A673 (cell line): ENCODE results near the gene UNC45A. TPM values are rescaled to one million over a fixed set of nuclear protein-coding genes. Genes with fewer than 3 reads are reported as not detected.

Experiments used
- BruUV-seq: library from RNA; stranded (reverse); fragments of 400-500 nt; replicated peaks from 2 replicates; lab custom pipeline; 2021; lab: Mats Ljungman, UMichigan
- CTCF ChIA-PET: fragments of 300-600 bp; sonication (Branson Sonifier 250); formaldehyde crosslinking; loops from one replicate; lab custom pipeline; 2022; ENCODE audit warnings: antibody characterized with exemption; lab: Charles Lee
- POLR2A ChIA-PET: fragments of 300-600 bp; sonication (Branson Sonifier 250); formaldehyde crosslinking; loops from one replicate; lab custom pipeline; 2022; ENCODE audit warnings: antibody characterized with exemption; ENCODE audit not compliant: low non-redundant PET; lab: Charles Lee
- DNase-seq: peaks from one replicate; pipeline ENCODE4 v3.0.0-alpha.2; 2015; ENCODE audit warnings: low spot score
- H3K27ac ChIP-seq: fragments of 200-600 bp; sonication (generic); 2 replicates; pipeline ENCODE4 v1.5.1; 2016; ENCODE audit warnings: mixed run types, low read depth, mild to moderate bottlenecking, mixed read lengths, antibody characterized with exemption, low read length; ENCODE audit not compliant: poor library complexity, severe bottlenecking
- H3K27me3 ChIP-seq: fragments of 200-600 bp; sonication (generic); replicated peaks from 2 replicates; pipeline ENCODE4 v1.6.1; 2017; ENCODE audit warnings: mixed run types, low read depth, mild to moderate bottlenecking, mixed read lengths, antibody characterized with exemption, low read length; ENCODE audit not compliant: insufficient read depth, poor library complexity
- H3K36me3 ChIP-seq: fragments of 200-600 bp; sonication (generic); 2 replicates; pipeline ENCODE4 v1.6.1; 2016; ENCODE audit warnings: mixed run types, mild to moderate bottlenecking, mixed read lengths, antibody characterized with exemption, low read length; ENCODE audit not compliant: insufficient read depth, poor library complexity, severe bottlenecking
- H3K4me1 ChIP-seq: fragments of 200-600 bp; sonication (generic); 2 replicates; pipeline ENCODE4 v1.6.1; 2017; ENCODE audit warnings: mixed run types, mild to moderate bottlenecking, mixed read lengths, antibody characterized with exemption, low read length; ENCODE audit not compliant: insufficient read depth, poor library complexity, severe bottlenecking
- H3K4me3 ChIP-seq: fragments of 200-600 bp; sonication (generic); 2 replicates; pipeline ENCODE4 v1.5.1; 2016; ENCODE audit warnings: low read depth, mixed run types, mild to moderate bottlenecking, mixed read lengths, low read length; ENCODE audit not compliant: poor library complexity, severe bottlenecking
- H3K9me3 ChIP-seq: fragments of 200-600 bp; sonication (generic); 2 replicates; pipeline ENCODE4 v1.6.1; 2016; ENCODE audit warnings: mixed run types, low read depth, mild to moderate bottlenecking, mixed read lengths, antibody characterized with exemption, low read length; ENCODE audit not compliant: poor library complexity, severe bottlenecking
- EZH2 ChIP-seq: fragments of 200-600 bp; sonication (generic); IDR thresholded peaks from 2 replicates; pipeline ENCODE4 v1.6.1; 2017; ENCODE audit warnings: borderline replicate concordance, low read depth, mild to moderate bottlenecking, mixed read lengths, antibody characterized with exemption, low read length; ENCODE audit not compliant: poor library complexity, severe bottlenecking
- intact Hi-C: fragments of 100-400 bp; cut with micrococcal nuclease; formaldehyde crosslinking; loops from one replicate; pipeline ENCODE4 v1.10.0; 2022; ENCODE audit not compliant: unreplicated experiment
- total RNA-seq: library from RNA; stranded (reverse); gene quantifications from 2 replicates; pipeline ENCODE4 v1.2.3, GENCODE V29; 2021
- TF ChIP-seq, protein P1 (sequence below): fragments of 300-800, 200-600 bp; sonication (generic); conservative IDR thresholded peaks from 2 replicates; pipeline ENCODE4 v1.5.1; 2017; ENCODE audit warnings: low read depth, mild to moderate bottlenecking, antibody characterized with exemption, low read length, moderate library complexity, mixed read lengths

Gene UNC45A
- total RNA-seq, 1 experiment from 2014 or later = 74.4 TPM

DNA sequence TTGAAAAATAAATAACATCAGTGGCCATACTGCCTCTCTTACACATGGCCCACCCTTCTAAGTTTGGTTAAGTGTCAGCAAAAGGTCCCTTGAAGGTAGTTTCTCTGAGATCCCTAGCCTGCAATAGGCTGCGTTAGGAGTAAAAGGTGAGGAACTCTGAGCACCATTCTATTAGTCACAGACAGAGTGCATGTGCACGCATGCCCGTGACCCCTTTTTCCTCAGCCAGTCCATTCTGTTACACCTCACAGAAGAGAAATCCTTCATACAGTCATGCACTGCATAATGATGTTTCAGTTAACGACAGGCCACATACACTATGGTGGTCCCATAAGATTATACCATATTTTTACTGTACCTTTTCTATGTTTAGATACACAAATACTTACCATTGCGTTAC, 32.1 kb downstream of the UNC45A start:
- BruUV-seq = no TSS peak
- DNase-seq = no peak
- Histone ChIP-seq H3K4me3 (no peak overlapping the region), H3K4me1 (no peaks in the 10 kb centered on the region), H3K36me3 (peaks cover 97% of the 10 kb centered on the region), H3K27me3 (no peaks in the 10 kb centered on the region), H3K27ac (no peak overlapping the region), H3K9me3 (no peaks in the 10 kb centered on the region)
- TF ChIP-seq, protein P1, sequence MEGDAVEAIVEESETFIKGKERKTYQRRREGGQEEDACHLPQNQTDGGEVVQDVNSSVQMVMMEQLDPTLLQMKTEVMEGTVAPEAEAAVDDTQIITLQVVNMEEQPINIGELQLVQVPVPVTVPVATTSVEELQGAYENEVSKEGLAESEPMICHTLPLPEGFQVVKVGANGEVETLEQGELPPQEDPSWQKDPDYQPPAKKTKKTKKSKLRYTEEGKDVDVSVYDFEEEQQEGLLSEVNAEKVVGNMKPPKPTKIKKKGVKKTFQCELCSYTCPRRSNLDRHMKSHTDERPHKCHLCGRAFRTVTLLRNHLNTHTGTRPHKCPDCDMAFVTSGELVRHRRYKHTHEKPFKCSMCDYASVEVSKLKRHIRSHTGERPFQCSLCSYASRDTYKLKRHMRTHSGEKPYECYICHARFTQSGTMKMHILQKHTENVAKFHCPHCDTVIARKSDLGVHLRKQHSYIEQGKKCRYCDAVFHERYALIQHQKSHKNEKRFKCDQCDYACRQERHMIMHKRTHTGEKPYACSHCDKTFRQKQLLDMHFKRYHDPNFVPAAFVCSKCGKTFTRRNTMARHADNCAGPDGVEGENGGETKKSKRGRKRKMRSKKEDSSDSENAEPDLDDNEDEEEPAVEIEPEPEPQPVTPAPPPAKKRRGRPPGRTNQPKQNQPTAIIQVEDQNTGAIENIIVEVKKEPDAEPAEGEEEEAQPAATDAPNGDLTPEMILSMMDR = no peak
- TF ChIP-seq EZH2 = no peak
- intact Hi-C loops = no loop called here
- POLR2A ChIA-PET = no interaction called here
- CTCF ChIA-PET = no interaction called here

DNA sequence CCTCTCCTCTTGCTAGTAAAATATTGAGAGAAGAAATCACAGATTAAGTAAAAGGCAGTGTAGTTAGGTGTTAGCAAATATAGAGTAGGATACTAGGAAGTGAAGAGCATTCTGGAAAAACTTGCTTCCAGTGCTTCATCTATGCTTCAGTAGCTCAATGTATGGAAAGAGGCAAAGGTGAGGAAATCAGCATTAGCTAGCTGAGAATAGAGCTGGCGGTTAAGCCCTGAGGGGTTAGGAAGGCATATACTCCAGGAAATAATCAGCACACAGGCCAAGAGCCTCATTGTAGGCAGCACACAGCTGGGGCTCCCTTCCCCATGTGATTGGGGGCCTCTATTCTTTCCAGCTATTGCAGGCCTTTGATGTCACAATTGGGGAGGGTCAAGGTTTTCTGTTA, 33.3 kb downstream of the UNC45A start:
- intact Hi-C loops = no loop called here
- DNase-seq = no peak
- CTCF ChIA-PET = no interaction called here
- no peaks in the 10 kb centered on the region for H3K27me3 ChIP-seq
- POLR2A ChIA-PET = no interaction called here
- no peaks in the 10 kb centered on the region for H3K9me3 ChIP-seq
- no peak overlapping the region for H3K27ac ChIP-seq
- no peaks in the 10 kb centered on the region for H3K4me1 ChIP-seq
- TF ChIP-seq, protein P1 = no peak
- no peak for TF ChIP-seq EZH2
- BruUV-seq = no TSS peak
- H3K36me3 ChIP-seq = peaks cover 97% of the 10 kb centered on the region
- H3K4me3 ChIP-seq = no peak overlapping the region

DNA sequence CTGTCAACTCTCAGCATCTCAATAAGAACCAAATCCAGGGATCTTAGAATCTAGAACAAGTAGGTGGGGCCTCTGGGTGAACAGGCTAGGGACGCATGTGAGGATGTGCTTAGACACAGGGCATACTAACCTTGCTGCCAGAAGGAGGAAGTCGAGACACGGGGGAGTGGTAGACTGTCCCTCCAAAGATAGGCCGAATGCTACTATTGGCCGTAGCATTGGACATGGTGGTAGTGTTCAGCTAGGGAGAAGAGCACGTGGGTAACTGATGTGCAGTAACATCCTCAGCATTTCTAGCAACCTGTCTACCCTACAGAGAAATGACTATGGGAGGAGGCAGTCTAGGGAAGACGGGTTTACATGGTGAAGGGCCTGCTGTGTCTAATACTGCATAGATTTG, 35.2 kb downstream of the UNC45A start:
- ChIA-PET POLR2A (no interaction called here), CTCF (interaction anchor here (1.0 kb wide), 1 partner anchor 13 kb away, joined by 4 read pairs; no protein-coding TSS in a partner anchor)
- H3K9me3 ChIP-seq = no peaks in the 10 kb centered on the region
- no peaks in the 10 kb centered on the region for H3K27me3 ChIP-seq
- BruUV-seq = no TSS peak
- TF ChIP-seq, protein P1 = no peak
- TF ChIP-seq EZH2 = no peak
- no peak overlapping the region for H3K4me3 ChIP-seq
- H3K4me1 ChIP-seq = no peaks in the 10 kb centered on the region
- DNase-seq = no peak
- intact Hi-C loops = no loop called here
- no peak overlapping the region for H3K27ac ChIP-seq
- peaks cover 97% of the 10 kb centered on the region for H3K36me3 ChIP-seq
